Fibroblast of villous mesenchyme (primary cell): Measurements from ENCODE around the gene CNBD2. TPM values are rescaled to one million over a fixed set of nuclear protein-coding genes. Genes with fewer than 3 reads are reported as not detected.
"Not testable (repeated sequence)": the region's sequence is repeated elsewhere in the genome, so short reads cannot be mapped to it uniquely, and the experiment has no call there.

ENCODE experiments used
- DNase-seq: peaks from one replicate; pipeline ENCODE4 v3.0.0-alpha.2; 2010; ENCODE audit warnings: low read depth
- H3K4me3 ChIP-seq: 2 replicates; pipeline ENCODE4 v1.5.1; 2011; ENCODE audit warnings: low read depth, mild to moderate bottlenecking, low read length
- total RNA-seq: library from RNA; depleted of rRNA; stranded (reverse); fragments of >200 nt; gene quantifications from 2 replicates; pipeline ENCODE4 v1.2.3, GENCODE V29; 2012
- TF ChIP-seq, protein P1 (sequence below): IDR thresholded peaks from 2 replicates; pipeline ENCODE4 v1.5.1; 2012; ENCODE audit warnings: low read depth, mild to moderate bottlenecking, low read length; ENCODE audit not compliant: insufficient read depth

CNBD2 gene
- total RNA-seq, 1 donor: 1.7 TPM

DNA sequence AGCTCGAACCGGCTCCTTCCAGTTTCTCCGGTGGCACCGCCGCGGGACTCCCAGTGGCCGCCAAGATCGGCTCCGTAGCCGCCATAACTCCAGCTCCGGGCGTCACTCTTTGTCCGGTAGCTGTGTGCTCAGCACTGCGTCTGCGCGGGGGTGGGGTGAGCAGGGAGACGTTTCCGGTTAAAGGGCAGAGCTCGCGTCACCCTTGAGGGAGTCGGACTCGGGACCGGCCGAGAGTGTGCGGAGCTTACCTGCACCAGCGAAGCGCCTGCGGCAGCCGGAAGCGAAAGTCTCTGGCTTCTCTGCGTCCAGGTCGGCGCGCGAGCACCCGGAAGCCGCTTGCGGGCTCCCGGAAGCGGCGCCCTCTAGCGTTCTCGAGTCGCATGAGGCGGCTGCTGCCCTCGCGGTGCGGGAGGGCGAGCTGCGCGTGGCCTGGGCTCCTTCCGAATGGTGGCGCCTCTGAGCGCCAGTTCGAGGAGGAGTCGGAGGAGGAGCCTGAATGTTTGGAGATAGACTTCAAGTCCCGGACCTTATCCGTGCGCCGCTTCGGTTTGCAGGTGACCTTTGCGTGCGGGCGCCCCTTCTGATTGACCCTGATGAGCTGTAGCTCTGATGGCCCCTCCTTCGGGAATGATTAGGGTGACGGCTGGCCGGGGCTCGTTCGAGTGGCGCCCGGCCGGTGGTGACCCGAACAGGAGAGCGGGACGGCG lies 14.0 kb upstream of the CNBD2 start, which contains the start of gene SCAND1:
TSS of gene SCAND1 (minus strand) at position 303 of the 707 bp plus-strand sequence. CDS start at position 85, 218 bp downstream.
- TF ChIP-seq, protein P1, sequence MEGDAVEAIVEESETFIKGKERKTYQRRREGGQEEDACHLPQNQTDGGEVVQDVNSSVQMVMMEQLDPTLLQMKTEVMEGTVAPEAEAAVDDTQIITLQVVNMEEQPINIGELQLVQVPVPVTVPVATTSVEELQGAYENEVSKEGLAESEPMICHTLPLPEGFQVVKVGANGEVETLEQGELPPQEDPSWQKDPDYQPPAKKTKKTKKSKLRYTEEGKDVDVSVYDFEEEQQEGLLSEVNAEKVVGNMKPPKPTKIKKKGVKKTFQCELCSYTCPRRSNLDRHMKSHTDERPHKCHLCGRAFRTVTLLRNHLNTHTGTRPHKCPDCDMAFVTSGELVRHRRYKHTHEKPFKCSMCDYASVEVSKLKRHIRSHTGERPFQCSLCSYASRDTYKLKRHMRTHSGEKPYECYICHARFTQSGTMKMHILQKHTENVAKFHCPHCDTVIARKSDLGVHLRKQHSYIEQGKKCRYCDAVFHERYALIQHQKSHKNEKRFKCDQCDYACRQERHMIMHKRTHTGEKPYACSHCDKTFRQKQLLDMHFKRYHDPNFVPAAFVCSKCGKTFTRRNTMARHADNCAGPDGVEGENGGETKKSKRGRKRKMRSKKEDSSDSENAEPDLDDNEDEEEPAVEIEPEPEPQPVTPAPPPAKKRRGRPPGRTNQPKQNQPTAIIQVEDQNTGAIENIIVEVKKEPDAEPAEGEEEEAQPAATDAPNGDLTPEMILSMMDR: peak; percentile 94
- H3K4me3 ChIP-seq: peak within 1 kb of the TSS; percentile 95
- peak; percentile 98 for DNase-seq

DNA sequence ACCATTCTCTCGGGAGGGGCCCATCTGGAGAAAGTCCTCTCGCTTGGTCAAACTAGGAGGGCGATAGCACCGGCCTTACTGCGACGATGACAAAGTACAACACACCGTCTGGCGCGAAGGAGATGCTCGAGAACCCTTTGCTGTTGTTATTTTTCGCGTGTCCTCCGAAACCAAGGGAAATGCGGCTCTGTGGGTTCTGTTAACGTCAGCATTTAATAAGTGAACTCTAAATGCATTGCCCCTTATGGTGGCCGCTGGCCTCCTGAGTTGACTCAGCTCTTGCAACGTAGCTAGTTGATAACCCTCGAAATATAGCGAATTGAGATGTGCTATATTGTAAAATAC lies 13.5 kb upstream of the CNBD2 start:
- peak overlapping the region; percentile 95 for H3K4me3 ChIP-seq
- DNase-seq: peak; percentile 60
- TF ChIP-seq, protein P1: no peak

DNA sequence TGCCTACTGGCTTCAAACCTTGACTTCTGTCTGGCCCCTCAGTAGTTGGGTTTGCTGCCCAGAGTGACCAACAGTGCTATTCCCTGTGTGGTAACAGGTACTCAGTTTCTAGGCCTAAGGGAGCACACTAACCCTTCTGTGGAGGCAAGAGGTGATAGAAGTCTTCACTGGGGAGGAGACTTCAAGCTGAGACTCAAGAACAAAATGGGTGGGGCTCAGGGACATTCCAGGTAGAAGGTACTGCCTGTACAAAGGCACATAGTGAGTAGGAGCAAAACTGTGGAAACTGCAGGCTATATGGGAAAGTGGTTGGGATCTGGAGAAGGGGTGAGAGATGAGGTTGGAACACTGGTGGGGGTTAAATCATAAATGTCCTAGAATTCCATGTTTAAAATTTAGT lies 11.8 kb upstream of the CNBD2 start:
- H3K4me3 ChIP-seq: no peak overlapping the region
- TF ChIP-seq, protein P1: no peak

DNA sequence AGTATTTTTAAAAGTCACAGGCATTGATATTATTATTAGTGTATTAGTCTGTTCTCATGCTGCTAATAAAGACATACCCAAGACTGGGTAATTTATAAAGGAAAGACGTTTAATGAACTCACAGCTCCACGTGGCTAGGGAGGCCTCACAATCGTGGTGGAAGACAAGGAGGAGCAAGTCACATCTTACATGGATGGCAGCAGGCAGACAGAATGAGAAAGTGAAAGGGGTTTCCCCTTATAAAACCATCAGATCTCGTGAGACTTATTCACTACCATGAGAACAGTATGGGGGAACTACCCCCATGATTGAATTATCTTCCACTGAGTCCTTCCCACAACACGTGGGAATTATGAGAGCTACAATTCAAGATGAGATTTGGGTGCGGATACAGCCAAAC lies 9.1 kb upstream of the CNBD2 start:
- not testable (repeated sequence) for DNase-seq, H3K4me3 ChIP-seq

More for the DNA sequence above, 11.8 kb upstream of the CNBD2 start:
- DNase-seq: no peak

DNA sequence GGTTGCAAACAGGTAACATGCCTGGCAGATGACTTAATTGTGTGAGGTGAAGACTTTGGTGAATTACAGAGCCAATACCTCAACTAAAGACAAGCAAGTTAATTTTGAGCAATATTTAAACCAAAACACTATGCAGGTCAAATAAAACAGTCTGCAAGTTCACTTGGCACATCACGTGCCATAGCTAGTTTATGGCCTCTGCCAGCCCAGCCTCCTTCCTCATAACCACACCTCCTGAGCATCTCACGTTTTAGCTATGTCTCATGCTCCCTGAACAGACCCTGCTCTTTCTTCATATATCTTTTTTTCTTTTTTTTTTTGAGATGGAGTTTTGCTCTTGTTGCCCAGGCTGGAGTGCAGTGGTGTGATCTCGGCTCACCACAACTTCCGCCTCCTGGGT lies 4.5 kb upstream of the CNBD2 start:
- H3K4me3 ChIP-seq: no peak overlapping the region
- no peak for DNase-seq
- TF ChIP-seq, protein P1: no peak

DNA sequence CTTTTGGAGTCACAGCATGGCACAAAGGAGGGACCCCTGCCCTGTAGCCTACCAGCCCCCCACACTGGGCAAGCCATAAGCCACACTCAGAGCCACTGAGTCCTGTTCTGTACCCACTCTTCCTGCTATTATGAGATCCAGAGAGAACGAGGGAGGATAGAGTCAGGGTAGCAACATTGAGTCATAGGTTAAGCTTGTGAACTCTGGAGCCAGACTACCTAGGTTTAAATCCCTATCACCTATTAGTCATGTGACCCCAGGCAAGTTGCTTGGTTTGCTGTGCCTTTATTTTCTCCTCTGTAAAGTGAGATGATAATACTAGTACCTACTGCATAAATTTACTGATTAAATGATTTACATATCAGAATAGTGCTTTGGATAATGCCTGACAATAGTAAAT lies 540 bp downstream of the CNBD2 start:
- TF ChIP-seq, protein P1: no peak
- no peak for DNase-seq
- H3K4me3 ChIP-seq: no peak overlapping the region

DNA sequence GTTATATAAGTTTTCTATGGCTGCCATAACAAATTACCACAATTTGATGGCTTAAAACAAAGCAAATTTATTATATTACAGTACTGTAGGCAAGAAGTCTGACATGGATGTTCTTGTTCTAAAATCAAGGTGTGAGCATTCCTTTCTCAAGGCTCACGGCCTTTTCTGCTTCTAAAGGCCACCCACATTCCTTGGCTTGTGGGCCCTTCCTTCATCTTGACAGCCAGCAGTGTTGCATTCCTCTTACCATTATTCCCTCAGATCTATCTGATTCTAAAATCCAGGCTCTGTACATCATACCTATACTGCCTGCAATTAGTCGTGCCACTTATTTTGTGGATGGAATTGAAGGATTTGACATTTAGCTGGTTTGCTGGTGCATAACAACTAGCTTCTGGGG lies 3.6 kb downstream of the CNBD2 start:
- TF ChIP-seq, protein P1: no peak
- no peak overlapping the region for H3K4me3 ChIP-seq
- no peak for DNase-seq
